ENCODE data around the gene ABHD17B.

GRCh38 chr9:71955300-71955915 lies 44.4 kb upstream of the ABHD17B start:
- TF ChIP-seq, protein P1, sequence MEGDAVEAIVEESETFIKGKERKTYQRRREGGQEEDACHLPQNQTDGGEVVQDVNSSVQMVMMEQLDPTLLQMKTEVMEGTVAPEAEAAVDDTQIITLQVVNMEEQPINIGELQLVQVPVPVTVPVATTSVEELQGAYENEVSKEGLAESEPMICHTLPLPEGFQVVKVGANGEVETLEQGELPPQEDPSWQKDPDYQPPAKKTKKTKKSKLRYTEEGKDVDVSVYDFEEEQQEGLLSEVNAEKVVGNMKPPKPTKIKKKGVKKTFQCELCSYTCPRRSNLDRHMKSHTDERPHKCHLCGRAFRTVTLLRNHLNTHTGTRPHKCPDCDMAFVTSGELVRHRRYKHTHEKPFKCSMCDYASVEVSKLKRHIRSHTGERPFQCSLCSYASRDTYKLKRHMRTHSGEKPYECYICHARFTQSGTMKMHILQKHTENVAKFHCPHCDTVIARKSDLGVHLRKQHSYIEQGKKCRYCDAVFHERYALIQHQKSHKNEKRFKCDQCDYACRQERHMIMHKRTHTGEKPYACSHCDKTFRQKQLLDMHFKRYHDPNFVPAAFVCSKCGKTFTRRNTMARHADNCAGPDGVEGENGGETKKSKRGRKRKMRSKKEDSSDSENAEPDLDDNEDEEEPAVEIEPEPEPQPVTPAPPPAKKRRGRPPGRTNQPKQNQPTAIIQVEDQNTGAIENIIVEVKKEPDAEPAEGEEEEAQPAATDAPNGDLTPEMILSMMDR (IDR thresholded peaks at IDR 0.05), result no peak
- no peak for TF ChIP-seq POLR2A (IDR thresholded peaks at IDR 0.05)

All from thyroid gland (tissue), 4 donors.